Measurements from ENCODE around the gene SMC3.
A peak's percentile ranks its signal among the peaks of the same experiment; 100 is the strongest.

- TF ChIP-seq, protein P1, sequence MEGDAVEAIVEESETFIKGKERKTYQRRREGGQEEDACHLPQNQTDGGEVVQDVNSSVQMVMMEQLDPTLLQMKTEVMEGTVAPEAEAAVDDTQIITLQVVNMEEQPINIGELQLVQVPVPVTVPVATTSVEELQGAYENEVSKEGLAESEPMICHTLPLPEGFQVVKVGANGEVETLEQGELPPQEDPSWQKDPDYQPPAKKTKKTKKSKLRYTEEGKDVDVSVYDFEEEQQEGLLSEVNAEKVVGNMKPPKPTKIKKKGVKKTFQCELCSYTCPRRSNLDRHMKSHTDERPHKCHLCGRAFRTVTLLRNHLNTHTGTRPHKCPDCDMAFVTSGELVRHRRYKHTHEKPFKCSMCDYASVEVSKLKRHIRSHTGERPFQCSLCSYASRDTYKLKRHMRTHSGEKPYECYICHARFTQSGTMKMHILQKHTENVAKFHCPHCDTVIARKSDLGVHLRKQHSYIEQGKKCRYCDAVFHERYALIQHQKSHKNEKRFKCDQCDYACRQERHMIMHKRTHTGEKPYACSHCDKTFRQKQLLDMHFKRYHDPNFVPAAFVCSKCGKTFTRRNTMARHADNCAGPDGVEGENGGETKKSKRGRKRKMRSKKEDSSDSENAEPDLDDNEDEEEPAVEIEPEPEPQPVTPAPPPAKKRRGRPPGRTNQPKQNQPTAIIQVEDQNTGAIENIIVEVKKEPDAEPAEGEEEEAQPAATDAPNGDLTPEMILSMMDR (IDR thresholded peaks at IDR 0.05): no peak
- TF ChIP-seq POLR2A (IDR thresholded peaks at IDR 0.05; ENCODE audit: low read depth): no peak
- peak; percentile 80 to 85 for TF ChIP-seq POLR2AphosphoS5 (IDR thresholded peaks at IDR 0.05)
Observed at GRCh38 chr10:110641256-110641655, 73.8 kb downstream of the SMC3 start.
